ENCODE measurements around the gene IER5L.

DNA sequence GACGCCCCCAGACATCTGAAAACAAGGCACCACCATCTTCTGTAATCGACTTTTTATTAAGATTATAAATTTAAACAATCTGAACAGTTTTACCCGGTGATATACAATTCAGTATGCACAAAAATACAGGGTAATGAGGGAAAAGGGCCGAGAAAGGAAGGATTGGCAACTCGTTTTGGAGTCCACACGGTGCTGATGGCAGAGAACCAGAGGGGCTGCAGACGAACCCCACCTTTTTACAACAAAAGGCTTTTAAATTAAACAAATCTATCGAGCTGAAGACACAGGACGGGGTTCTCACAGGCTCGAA lies 2.6 kb downstream of the IER5L start:
- TF ChIP-seq, protein P1, sequence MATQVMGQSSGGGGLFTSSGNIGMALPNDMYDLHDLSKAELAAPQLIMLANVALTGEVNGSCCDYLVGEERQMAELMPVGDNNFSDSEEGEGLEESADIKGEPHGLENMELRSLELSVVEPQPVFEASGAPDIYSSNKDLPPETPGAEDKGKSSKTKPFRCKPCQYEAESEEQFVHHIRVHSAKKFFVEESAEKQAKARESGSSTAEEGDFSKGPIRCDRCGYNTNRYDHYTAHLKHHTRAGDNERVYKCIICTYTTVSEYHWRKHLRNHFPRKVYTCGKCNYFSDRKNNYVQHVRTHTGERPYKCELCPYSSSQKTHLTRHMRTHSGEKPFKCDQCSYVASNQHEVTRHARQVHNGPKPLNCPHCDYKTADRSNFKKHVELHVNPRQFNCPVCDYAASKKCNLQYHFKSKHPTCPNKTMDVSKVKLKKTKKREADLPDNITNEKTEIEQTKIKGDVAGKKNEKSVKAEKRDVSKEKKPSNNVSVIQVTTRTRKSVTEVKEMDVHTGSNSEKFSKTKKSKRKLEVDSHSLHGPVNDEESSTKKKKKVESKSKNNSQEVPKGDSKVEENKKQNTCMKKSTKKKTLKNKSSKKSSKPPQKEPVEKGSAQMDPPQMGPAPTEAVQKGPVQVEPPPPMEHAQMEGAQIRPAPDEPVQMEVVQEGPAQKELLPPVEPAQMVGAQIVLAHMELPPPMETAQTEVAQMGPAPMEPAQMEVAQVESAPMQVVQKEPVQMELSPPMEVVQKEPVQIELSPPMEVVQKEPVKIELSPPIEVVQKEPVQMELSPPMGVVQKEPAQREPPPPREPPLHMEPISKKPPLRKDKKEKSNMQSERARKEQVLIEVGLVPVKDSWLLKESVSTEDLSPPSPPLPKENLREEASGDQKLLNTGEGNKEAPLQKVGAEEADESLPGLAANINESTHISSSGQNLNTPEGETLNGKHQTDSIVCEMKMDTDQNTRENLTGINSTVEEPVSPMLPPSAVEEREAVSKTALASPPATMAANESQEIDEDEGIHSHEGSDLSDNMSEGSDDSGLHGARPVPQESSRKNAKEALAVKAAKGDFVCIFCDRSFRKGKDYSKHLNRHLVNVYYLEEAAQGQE (IDR thresholded peaks at IDR 0.05; ENCODE audit: low read depth, low read length) = no peak
- TF ChIP-seq, protein P2, sequence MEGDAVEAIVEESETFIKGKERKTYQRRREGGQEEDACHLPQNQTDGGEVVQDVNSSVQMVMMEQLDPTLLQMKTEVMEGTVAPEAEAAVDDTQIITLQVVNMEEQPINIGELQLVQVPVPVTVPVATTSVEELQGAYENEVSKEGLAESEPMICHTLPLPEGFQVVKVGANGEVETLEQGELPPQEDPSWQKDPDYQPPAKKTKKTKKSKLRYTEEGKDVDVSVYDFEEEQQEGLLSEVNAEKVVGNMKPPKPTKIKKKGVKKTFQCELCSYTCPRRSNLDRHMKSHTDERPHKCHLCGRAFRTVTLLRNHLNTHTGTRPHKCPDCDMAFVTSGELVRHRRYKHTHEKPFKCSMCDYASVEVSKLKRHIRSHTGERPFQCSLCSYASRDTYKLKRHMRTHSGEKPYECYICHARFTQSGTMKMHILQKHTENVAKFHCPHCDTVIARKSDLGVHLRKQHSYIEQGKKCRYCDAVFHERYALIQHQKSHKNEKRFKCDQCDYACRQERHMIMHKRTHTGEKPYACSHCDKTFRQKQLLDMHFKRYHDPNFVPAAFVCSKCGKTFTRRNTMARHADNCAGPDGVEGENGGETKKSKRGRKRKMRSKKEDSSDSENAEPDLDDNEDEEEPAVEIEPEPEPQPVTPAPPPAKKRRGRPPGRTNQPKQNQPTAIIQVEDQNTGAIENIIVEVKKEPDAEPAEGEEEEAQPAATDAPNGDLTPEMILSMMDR (IDR thresholded peaks at IDR 0.05) = no peak
- TF ChIP-seq RAD21 (IDR thresholded peaks at IDR 0.05; ENCODE audit: low read length) = no peak
- TF ChIP-seq TAF1 (IDR thresholded peaks at IDR 0.05; ENCODE audit: borderline replicate concordance, low read depth, low read length) = no peak
- TF ChIP-seq RXRA (IDR thresholded peaks at IDR 0.05; ENCODE audit: borderline replicate concordance, low read depth) = no peak
- no peak for TF ChIP-seq YY1 (IDR thresholded peaks at IDR 0.05; ENCODE audit: low read depth)
- TF ChIP-seq MXI1 (IDR thresholded peaks at IDR 0.05; ENCODE audit: low read depth, low read length) = no peak
- no peak for TF ChIP-seq MEF2A (IDR thresholded peaks at IDR 0.05; ENCODE audit: borderline replicate concordance, low read depth)
- no peak for TF ChIP-seq FOXJ3 (CRISPR knock-in tag; IDR thresholded peaks at IDR 0.05)

Measured in SK-N-SH (cell line).